ENCODE measurements around the gene CKB. TPM values are rescaled to one million over a fixed set of nuclear protein-coding genes. Genes with fewer than 3 reads are reported as not detected.
A peak's percentile ranks its signal among the peaks of the same experiment; 100 is the strongest.

The CKB gene
- total RNA-seq, 1 donor from 2014 or later: 139 TPM

GRCh38 chr14:103545915-103546651, 23.5 kb upstream of the CKB start:
- DNase-seq (ENCODE audit: low spot score): peak; percentile 91
- H3K27ac Mint-ChIP-seq (ENCODE audit: unreplicated experiment): no peak overlapping the region
- no peaks in the 10 kb centered on the region for H3K36me3 Mint-ChIP-seq (ENCODE audit: low read depth)

GRCh38 chr14:103545219-103545914, 22.7 kb upstream of the CKB start:
- TF ChIP-seq CTCF (IDR thresholded peaks at IDR 0.05): no peak
- H3K4me3 Mint-ChIP-seq (ENCODE audit: unreplicated experiment): no peak overlapping the region
- H3K27me3 Mint-ChIP-seq (ENCODE audit: low read depth): no peaks in the 10 kb centered on the region
- peaks cover 25% of the 10 kb centered on the region for H3K4me1 Mint-ChIP-seq (ENCODE audit: low read depth)
- H3K27ac Mint-ChIP-seq (ENCODE audit: unreplicated experiment): no peak overlapping the region
- H3K9me3 Mint-ChIP-seq (ENCODE audit: low read depth): no peaks in the 10 kb centered on the region
- H3K36me3 Mint-ChIP-seq (ENCODE audit: low read depth): no peaks in the 10 kb centered on the region
- DNase-seq (ENCODE audit: low spot score): peak; percentile 74

More at GRCh38 chr14:103545915-103546651, 23.5 kb upstream of the CKB start:
- TF ChIP-seq CTCF (IDR thresholded peaks at IDR 0.05): no peak
- Mint-ChIP-seq H3K4me3 (ENCODE audit: unreplicated experiment) (no peak overlapping the region), H3K4me1 (ENCODE audit: low read depth) (peaks cover 19% of the 10 kb centered on the region), H3K27me3 (ENCODE audit: low read depth) (no peaks in the 10 kb centered on the region), H3K9me3 (ENCODE audit: low read depth) (no peaks in the 10 kb centered on the region)

GRCh38 chr14:103544388-103545218, 22.0 kb upstream of the CKB start:
- peak; percentile 83 for DNase-seq (ENCODE audit: low spot score)
- no peak for TF ChIP-seq CTCF (IDR thresholded peaks at IDR 0.05)
- Mint-ChIP-seq H3K4me1 (ENCODE audit: low read depth) (peaks cover 26% of the 10 kb centered on the region), H3K27me3 (ENCODE audit: low read depth) (no peaks in the 10 kb centered on the region), H3K27ac (ENCODE audit: unreplicated experiment) (no peak overlapping the region), H3K4me3 (ENCODE audit: unreplicated experiment) (no peak overlapping the region), H3K9me3 (ENCODE audit: low read depth) (no peaks in the 10 kb centered on the region), H3K36me3 (ENCODE audit: low read depth) (no peaks in the 10 kb centered on the region)

GRCh38 chr14:103543721-103544387, 21.2 kb upstream of the CKB start:
- Mint-ChIP-seq H3K27ac (ENCODE audit: unreplicated experiment) (no peak overlapping the region), H3K9me3 (ENCODE audit: low read depth) (no peaks in the 10 kb centered on the region), H3K36me3 (ENCODE audit: low read depth) (no peaks in the 10 kb centered on the region), H3K4me3 (ENCODE audit: unreplicated experiment) (no peak overlapping the region), H3K27me3 (ENCODE audit: low read depth) (no peaks in the 10 kb centered on the region), H3K4me1 (ENCODE audit: low read depth) (peaks cover 30% of the 10 kb centered on the region)
- TF ChIP-seq CTCF (IDR thresholded peaks at IDR 0.05): no peak
- peak; percentile 82 for DNase-seq (ENCODE audit: low spot score)

Data from chondrocyte (in vitro differentiated cells).